HL-60 (cell line): ENCODE measurements around the gene BRSK1.
"Not testable (repeated sequence)": the region's sequence is repeated elsewhere in the genome, so short reads cannot be mapped to it uniquely, and the experiment has no call there.

Source experiments
- DNase-seq, 2 experiments: peaks; one replicate each; pipeline ENCODE4 v3.0.0-alpha.2; 2010 to 2020; ENCODE audit warnings: low read depth in 1 of 2, low spot score in 1 of 2
- H3K27ac ChIP-seq: fragments of 250-450 bp; sonication (Bioruptor Pico); replicated peaks from 2 replicates; pipeline ENCODE4 v1.5.1; 2020; ENCODE audit warnings: mild to moderate bottlenecking, moderate library complexity
- H3K27me3 ChIP-seq: fragments of 250-450 bp; sonication (Bioruptor Pico); 2 replicates; pipeline ENCODE4 v1.5.1; 2021; ENCODE audit warnings: mild to moderate bottlenecking, moderate library complexity; ENCODE audit not compliant: insufficient read depth, poor library complexity, severe bottlenecking
- H3K4me3 ChIP-seq: replicated peaks from 2 replicates; pipeline ENCODE4 v1.5.1; 2011; ENCODE audit warnings: mild to moderate bottlenecking, control low read depth, low read length; ENCODE audit not compliant: insufficient read depth
- GABPA ChIP-seq: IDR thresholded peaks from 2 replicates; pipeline ENCODE4 v1.6.1; 2012; ENCODE audit warnings: low read depth
- POLR2AphosphoS5 ChIP-seq: IDR thresholded peaks from 2 replicates; pipeline ENCODE4 v1.6.1; 2012; ENCODE audit warnings: low read depth
- REST ChIP-seq: IDR thresholded peaks from 2 replicates; pipeline ENCODE4 v1.6.1; 2012; ENCODE audit warnings: low read depth; ENCODE audit not compliant: insufficient replicate concordance
- SPI1 ChIP-seq: IDR thresholded peaks from 2 replicates; pipeline ENCODE4 v1.6.1; 2012; ENCODE audit warnings: low read depth, mild to moderate bottlenecking, borderline replicate concordance
- TF ChIP-seq, protein P1 (sequence below): IDR thresholded peaks from one replicate; pipeline ENCODE4 v1.5.1; 2011; ENCODE audit warnings: low read length, control low read depth, inconsistent platforms; ENCODE audit not compliant: insufficient read depth

Gene BRSK1

DNA sequence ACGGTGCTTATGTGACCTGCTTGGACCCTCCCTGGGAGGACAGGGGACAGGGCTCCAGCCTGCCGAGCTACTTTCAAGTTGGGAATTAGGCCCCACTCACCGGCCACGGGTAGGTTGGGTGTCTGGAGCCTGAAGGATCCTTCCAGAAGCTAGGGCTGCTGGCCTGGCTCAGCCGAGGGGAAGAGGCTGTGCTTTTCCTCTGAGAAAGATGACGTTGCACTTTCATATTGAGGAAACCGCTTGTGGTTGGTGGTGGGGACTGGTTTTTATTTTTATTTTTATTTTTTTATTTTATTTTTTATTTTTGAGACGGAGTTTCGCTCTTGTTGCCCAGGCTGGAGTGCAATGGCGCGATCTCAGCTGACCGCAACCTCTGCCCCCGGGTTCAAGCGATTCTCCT is 41.4 kb downstream of the BRSK1 start, which contains the start of gene TMEM150B:
TSS of gene TMEM150B (minus strand) at position 170 of the 400 bp plus-strand sequence. CDS start 4,305 bp downstream, outside the sequence.
- TF ChIP-seq, protein P1, sequence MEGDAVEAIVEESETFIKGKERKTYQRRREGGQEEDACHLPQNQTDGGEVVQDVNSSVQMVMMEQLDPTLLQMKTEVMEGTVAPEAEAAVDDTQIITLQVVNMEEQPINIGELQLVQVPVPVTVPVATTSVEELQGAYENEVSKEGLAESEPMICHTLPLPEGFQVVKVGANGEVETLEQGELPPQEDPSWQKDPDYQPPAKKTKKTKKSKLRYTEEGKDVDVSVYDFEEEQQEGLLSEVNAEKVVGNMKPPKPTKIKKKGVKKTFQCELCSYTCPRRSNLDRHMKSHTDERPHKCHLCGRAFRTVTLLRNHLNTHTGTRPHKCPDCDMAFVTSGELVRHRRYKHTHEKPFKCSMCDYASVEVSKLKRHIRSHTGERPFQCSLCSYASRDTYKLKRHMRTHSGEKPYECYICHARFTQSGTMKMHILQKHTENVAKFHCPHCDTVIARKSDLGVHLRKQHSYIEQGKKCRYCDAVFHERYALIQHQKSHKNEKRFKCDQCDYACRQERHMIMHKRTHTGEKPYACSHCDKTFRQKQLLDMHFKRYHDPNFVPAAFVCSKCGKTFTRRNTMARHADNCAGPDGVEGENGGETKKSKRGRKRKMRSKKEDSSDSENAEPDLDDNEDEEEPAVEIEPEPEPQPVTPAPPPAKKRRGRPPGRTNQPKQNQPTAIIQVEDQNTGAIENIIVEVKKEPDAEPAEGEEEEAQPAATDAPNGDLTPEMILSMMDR = no peak
- TF ChIP-seq GABPA (no peak), POLR2AphosphoS5 (no peak), REST (no peak), SPI1 (no peak)
- Histone ChIP-seq H3K27me3 (no peaks in the 10 kb centered on the region), H3K27ac (peak within 1 kb of the TSS; percentile 23), H3K4me3 (no peak within 1 kb of the TSS)
- DNase-seq = peak in 1 of 2 experiments; percentile 53

GRCh38 chr19:55328774-55329318 is 45.0 kb downstream of the BRSK1 start:
- not testable (repeated sequence) for H3K27ac ChIP-seq, DNase-seq

GRCh38 chr19:55329791-55330190 is 46.0 kb downstream of the BRSK1 start:
- not testable (repeated sequence) for H3K4me3 ChIP-seq, H3K27ac ChIP-seq, H3K27me3 ChIP-seq, DNase-seq

More at GRCh38 chr19:55328774-55329318, 45.0 kb downstream of the BRSK1 start:
- H3K27me3 ChIP-seq, H3K4me3 ChIP-seq: not testable (repeated sequence)

GRCh38 chr19:55333870-55334269 is 50.1 kb downstream of the BRSK1 start:
- TF ChIP-seq POLR2AphosphoS5 (no peak), REST (no peak), SPI1 (no peak), GABPA (no peak)
- TF ChIP-seq, protein P1 = no peak
- no peak overlapping the region for H3K27ac ChIP-seq
- H3K4me3 ChIP-seq = no peak overlapping the region
- H3K27me3 ChIP-seq = no peaks in the 10 kb centered on the region
- DNase-seq = no peak

DNA sequence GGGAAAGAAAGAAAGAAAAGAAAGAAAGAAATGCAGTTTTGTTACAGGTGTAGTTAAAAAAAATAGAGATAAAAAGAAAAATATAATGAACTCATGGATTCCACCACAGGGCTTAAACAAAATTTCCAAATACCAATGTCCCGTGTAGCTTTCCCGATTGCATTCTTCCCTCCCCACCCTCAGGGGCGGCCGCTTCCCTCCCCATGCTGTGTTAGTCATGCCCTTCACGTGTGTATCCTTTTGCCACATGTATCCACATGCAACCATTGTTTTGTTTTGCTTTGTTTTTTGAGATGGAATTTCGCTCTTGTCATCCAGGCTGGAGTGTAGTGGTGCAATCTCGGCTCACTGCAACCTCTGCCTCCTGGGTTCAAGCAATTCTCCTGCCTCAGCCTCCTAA is 52.3 kb downstream of the BRSK1 start:
- DNase-seq = no peak
- no peak overlapping the region for H3K27ac ChIP-seq
- H3K4me3 ChIP-seq = no peak overlapping the region
- TF ChIP-seq GABPA = no peak
- no peak for TF ChIP-seq SPI1
- no peak for TF ChIP-seq REST
- no peaks in the 10 kb centered on the region for H3K27me3 ChIP-seq
